DMS53 treated with DMSO at 0.1 percent for 48 hours (cell line): ENCODE measurements around the gene PLEKHG5.

ENCODE experiments used
- DNase-seq: peaks from one replicate; lab custom pipeline; 2025; ENCODE audit not compliant: unreplicated experiment; lab: John Stamatoyannopoulos, UW

PLEKHG5 gene

DNA sequence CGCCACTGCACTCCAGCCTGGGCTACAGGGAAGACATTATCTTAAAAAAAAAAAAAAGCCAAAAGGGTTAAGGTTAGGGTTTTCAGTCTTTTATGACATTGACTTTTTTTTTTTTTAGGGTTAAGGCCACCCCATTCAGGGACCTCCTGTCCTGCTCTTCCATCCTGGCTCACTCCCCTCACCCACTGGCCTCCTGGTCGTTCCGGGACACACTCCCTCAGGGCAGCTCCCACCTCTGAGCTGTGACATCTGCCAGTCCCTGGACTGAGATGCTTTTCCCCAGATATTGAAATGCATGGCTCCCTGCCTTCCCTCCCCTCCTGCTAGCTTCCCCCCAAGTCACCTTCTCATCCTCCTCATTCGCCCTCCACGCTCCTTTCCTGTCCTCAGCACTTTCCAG lies 9.6 kb downstream of the PLEKHG5 start:
- DNase-seq = no peak

DNA sequence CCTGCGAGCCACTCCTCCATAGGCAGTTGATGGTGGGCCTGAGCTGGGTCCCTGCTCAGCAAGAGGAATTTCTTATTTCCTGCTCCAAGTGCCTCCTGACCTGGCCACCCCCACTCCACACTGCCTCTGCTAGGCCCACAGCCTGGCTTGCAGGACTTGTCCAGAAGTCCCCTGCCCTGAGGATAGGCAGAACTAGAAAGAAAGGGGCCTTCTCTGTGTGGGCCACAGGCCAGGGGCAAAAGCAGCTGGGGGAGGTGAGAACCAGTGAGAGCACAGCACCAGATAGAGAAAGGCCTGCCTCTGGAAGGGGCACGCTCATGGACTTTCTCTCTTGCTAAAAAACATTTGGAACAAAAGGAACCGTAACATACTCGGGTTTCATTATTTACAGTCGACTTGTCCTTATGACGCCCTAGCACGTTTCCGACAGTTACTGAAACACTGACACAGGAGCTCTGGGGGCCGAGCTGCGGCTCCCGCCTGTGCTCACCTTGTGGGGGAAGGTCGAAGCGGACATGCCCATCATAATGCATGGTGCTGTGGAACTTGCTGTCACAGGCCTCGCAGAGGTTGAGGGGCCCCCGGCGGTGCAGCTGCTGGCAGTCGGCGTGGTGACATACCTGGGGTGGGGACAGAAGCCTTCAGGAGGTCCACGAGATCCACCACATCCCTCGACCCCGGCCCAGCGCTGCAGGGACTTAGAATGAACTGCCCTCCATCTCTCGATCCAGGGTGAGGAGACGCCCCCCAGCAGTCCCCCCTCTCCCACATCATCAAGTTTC lies 14.2 kb downstream of the PLEKHG5 start:
- no peak for DNase-seq

DNA sequence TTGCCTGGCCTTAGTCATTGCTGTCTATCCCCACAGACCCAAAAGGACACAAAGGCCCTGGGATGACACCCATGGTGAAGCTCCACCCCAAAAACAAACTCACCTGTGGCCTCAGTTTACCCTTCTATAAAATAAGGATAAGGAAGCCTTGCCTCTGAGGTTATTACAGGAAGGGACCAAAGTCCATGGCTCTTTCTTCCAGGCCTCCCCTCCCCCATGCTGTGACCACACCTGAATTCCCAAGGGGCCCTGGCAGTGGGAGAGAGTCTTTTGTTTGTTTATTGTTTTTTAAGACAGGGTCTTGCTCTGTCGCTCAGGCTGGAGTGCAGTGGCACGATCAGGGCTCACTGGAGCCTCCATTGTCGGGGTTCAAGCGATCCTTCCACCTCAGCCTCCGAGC lies 15.0 kb downstream of the PLEKHG5 start:
- no peak for DNase-seq

DNA sequence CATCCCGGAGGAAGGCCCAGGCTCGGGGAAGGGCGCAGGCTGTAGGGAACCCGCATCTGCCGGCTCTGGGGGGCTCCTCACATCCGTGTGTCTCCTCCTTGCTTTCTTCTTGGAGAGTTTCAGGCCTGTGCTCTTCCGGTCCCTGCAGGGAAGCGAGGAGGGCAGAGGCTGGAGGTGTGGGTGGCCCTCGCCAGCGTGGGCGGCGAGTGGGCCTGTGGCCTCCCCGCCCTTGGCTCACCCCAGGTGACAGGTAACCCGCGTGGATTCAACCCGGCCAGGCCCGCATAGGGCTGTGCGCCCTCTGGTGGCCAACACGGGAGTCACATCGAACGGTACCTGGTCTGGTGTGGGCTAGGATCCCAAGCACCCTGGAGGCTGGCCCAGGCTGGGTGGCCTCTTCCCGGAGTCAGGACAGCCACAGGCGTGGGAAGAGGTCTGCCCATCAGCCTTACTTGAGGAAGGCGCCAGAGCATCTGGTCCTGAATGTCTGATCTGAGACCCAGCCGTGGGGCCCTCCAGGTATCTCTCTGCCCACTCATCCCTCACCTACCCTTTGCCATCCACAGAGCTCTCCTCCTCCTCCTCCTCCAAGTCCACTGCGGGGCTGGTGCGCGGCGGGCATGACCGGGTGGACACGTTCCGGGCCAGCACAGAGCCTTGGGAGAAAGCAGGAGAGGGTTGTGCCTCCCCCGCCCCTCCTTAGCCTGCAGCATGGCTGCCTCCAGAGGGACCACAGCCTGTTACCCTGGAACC lies 15.9 kb downstream of the PLEKHG5 start:
- peak; percentile 53 for DNase-seq

DNA sequence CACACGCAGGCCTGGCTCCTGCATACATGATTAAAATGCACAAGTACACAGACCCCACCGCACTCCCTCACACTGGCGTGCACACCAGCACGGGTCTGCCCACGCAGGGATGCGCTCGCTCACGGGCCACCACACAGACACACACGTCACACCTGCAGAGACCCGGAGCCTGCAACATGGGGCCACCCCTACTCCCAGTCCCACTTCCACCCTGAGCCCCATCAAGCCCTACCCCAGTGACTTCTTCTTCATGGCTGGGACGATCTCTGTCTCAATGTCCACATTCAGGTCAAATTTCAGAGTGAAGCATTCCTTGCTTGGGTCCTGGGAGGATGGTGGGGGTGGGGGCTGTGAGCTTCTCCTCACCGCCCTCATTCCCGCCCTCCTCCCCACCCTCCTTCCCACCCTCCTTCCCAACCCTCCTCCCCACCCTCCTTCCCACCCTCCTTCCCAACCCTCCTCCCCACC lies 16.6 kb downstream of the PLEKHG5 start:
- peak; percentile 55 for DNase-seq

DNA sequence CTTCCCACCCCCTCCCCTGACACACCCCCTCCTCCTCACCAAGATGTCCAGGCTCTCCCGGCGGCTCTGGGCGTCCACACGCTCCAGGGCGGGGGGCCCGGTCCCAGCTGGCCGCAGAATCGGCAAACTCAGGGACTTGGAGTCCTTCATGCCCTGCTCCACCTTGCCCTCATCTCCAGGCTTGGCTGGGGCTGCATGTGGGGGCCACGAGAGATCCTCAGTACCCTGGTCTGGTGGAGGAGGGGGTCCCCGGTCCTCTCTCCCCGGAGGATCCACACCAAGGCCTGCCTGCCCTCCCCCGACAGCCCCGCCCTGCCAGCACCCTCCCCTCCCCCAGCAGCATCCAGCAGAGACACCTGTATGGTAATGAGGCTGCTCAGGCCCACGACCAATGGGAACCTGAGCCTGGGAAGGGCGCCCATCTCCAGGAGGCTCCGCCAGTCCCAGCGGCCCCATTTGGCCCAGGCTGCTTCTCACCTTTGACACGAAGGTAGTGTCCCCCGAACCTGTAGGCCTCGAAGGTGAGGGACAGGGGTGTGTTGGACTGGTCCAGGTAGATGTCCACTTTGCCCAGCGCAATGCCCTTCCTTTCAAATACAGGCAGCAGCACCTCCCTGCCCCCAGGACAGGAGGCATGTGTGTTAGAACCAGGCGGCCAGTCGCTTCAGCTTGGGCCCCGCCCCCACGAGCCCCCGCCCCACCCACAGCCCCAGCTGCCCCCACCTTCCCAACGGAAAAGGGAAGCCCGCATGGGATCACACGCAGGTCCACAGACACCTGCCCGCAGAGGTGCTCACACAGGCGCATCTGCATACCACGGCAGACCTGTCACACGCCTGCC lies 17.3 kb downstream of the PLEKHG5 start:
- peak; percentile 81 for DNase-seq

DNA sequence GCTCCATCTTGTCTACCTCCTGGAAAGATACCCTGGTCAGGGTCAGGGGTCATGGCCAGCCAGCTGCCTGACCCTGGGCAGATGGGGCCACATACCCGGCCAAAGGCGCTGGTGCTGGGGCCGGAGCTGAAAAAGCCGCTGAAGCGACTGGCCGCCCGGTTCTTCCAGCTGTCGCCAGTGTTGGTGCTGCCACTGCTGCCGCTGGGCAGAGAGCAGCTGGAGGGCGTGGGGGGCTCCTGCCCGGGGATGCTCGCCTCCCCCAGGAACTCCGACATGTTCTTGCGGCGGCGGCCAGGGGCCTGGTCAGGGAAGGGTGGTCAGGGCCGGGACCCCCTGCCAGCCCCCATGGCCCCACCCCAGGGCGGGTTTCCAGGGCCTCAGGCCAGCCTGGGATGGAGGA lies 18.3 kb downstream of the PLEKHG5 start:
- no peak for DNase-seq

DNA sequence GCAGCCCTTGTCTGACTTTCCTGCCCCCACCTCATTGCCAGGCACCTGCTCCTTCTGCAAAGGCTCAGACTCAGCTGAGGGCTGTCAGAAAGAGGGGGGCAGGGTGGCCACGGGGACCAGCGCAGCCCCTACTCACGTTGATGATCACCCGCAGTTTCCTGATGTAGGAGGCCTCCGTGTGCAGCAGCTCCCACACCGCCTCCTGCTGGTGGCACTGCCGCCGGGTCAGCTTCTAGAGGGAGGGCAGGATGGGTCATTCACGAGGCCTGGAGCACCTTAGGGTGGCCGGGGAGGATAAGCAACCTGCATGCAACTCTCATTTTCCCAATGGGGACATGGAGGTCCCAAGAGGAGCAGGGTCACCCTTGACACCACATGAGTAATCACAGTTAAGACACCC lies 19.1 kb downstream of the PLEKHG5 start:
- DNase-seq = no peak

DNA sequence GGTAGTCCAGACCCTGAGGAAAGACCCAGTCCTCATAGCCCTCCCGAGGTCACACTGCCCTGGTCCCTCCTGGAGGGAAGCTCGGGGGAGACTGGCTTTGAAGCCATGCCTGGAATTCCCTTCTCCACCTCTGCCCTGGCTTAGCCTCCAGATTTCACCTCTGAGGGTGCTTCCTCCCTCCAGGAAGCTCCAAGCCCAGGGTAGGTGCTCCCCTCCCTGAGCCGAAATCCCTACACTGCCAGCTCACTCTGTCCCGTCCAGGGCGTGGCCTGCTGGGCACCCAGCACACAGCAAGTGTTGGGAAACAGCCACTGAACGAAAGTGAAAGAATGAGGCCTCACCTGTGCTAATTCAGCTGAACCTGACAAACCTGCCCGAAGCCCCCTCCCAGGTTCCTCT lies 19.5 kb downstream of the PLEKHG5 start:
- DNase-seq = no peak

DNA sequence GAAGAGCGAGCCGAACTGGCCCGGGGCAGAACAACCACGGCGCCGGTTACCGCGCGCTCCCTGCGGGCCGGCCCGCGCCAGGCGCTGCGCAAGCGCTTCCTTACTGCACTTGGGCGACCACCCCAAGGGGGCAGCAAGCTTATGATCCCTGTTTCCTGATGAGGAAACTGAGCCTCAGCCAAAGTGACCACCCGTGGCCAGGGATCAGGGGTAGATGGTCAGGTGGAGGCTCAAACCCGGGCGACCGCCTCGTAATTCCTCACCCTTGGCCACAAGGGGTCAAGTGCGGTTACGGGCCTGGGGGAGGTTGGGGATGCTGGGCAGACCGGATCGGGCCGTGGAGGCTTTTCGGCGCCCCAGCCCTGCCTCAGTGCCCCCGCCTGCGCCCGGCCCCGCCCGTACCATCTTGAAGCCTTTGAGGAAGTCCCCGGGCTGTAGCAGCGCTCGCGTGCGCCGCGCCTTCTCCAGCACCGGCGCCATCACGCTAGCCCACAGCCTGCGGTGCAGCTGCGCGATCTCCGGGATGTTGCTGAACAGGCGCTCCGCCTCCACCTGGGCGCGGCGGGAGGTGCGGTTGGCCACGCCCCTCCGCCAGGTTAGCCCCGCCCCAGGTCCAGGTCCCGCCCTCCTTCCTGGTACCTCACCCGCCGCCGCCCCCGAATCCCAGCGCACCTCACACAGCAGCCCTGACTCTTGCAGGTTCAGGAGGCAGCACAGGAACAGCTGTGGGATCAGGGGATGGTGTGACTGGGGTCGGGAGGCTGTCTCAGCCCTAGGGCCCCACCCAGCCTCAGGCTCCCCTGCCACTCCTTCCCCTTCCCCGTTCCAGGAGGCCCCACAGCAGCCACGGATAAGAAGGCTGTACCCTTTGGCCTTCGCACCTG lies 20.1 kb downstream of the PLEKHG5 start:
- DNase-seq = no peak

DNA sequence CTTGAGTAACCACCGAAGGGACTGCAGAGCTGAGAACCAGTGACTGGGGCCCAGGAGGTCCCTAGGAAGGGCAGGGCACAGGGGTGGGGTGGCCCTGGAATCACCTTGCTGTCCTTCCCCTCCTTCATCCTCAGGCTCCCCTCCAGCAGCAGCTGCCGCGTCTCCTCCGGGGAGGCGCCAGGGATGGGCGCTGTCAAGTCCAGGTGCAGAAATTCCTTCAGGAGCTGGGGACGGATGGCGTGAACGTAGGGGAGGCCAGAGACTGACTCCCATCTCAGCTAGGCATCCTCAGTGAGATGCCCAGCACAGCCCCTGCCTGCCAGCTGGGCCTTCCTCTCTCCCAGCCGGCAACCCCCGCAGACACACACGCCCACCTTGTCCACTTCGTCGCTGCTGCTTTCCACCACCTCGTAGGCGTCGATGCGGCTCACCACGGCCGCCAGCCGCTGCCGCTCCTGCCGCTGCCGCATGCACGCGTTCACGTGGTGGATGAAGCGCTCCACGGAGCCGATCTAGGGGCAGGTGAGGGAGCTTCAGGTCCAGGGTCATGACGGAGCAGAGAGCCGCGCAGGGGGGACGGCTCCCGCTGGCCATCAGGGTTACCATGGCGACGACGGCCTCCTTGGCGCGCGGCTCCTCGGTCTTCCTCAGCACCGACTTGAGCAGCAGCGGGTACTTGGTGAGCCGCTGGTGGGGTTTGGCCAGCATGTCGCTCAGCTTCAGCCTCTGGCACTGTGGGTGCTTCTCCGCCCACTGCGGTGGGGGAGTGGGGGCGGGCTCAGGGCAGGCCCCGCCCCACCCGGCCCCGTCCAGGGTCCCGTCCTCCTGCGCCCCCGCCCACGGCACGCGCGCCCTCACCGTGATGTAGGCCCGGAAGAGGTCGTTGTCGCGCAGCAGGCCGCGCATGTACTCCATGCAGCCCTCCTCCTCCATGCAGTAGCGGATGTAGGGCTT lies 21.1 kb downstream of the PLEKHG5 start:
- DNase-seq = no peak

DNA sequence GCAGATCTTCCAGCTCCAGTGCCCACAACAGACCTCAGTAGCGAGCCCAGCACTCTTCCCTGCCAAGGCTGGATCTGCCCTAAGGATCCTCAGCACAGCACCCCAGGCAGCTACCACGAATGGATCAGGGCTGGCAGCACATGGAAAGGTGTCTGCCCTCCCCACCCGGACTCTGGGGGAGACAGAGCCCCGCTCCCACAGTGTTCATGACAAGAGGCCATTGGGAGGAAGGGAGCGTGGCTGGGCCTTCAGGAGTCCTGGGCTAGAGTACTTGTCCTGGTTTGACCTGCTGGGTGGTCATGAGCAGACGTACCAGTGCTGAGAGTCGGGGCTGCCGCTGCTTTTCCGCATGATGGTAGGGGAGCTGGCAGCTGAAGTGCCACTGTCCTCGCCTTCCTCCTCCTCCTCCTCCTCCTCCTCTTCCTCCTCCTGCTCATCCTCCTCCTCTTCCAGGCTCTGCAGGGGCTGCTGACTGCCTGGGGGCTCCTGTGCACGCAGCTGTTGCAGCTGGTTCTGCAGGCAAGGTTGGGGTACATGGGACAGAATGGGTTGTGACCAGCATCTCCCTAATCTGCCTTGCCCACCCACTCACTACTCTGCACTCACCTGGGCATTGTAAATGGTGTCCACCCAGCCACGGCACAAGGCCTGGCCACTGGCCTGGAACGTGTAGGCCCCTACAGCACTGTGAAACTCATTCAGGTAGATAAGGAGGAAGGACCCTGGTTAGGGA lies 22.6 kb downstream of the PLEKHG5 start:
- DNase-seq = no peak

DNA sequence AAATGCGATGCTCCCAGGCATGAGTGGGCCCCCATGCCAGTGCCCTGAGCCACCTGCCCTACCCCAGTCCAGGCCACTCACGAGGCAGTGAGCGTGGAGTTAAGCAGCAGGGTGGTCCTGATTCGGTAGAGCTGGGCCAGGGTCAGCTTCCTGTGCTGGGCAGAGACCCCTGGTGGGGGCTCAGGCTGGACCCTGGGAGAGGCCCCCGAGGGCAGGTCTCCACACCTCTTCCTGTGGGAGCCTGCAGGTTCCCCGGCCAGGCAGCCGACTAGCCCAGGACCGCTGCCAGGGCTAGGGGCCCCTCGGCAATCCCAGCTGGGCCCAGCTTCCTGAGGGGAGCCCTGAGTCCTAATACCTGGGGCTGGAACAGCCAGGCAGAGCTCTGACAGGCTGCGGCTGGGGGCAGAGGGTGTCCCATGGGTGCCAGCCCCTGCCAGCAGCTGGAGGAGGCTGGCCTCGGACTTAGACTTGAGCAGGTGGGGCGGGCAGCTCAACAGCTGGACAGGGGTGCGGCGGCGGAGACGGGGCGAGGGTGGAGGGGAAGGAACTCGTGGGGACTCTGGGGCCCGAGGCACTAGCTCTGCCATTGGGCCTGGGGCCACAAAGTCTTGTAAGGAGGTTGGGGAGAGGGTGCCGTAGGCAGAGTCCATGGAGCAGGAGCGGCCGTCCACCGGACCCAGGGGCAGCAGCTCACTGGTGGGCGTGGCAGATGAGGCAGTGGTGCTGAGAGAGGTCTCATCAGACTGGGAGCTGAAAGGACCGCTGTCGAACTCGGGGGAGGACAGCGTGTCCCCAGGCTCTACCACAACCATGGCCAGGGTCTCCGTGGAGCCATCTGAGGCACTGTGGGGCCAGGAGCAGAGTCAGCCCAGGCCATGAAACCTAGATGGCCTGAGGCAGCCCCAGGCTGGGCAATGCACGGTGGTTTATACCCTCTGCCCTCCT lies 23.5 kb downstream of the PLEKHG5 start:
- no peak for DNase-seq

DNA sequence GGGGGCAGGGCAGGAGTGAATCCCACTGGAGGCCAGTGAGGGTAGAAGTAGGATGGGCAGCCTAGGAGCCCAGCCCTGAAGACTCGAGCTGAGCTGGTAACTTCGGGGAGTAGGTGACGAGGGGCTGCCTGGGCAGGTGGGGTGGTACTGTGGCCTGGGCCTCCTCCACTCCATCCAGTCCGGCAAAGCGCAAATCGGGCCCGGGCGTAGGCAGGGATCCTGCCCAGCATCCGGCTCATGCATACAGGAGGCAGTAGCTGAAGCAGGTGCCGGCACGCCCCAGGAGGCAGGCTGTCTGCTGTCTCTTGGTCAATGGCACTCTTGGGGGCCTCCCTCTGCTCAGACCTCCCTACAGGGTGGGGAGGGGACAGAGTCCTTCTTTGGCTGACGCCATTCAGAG lies 24.2 kb downstream of the PLEKHG5 start:
- DNase-seq = no peak

DNA sequence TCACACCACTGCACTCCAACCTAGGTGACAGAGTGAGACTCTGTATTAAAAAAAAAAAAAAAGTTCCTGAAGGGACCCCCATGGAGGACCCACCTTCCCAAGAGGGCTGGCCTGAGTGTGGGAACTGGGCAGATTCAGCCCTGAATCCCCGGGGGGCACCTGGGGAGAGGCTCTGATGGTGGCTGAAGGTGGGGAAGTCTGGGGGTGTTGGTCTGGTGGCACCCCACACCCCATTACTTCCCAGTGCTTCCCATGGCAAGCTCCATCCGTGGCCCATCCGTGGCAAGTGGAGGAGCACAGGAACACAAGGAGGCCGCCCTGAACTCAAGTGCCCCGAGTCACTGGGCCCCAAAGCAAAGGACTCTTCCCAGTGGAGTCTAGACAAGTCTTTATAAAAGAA lies 24.7 kb downstream of the PLEKHG5 start:
- DNase-seq = no peak

DNA sequence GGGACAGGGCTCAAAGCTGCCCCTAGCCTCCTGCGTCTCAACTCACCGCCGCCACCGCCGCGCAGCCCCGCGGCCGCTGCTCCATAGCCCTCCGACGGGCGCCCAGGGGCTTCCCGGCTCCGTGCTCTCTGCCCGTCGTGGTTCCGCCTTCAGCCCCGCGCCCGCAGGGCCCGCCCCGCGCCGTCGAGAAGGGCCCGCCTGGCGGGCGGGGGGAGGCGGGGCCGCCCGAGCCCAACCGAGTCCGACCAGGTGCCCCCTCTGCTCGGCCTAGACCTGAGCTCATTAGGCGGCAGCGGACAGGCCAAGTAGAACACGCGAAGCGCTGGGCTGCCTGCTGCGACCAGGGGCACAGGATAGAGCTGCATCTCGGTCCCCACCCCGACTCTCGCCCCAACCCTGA lies 25.4 kb downstream of the PLEKHG5 start, which contains the start of gene TNFRSF25:
TNFRSF25 (minus strand) TSS at position 151 of the 400 bp plus-strand sequence; CDS start at position 85, 66 bp downstream.
- DNase-seq = peak; percentile 50

DNA sequence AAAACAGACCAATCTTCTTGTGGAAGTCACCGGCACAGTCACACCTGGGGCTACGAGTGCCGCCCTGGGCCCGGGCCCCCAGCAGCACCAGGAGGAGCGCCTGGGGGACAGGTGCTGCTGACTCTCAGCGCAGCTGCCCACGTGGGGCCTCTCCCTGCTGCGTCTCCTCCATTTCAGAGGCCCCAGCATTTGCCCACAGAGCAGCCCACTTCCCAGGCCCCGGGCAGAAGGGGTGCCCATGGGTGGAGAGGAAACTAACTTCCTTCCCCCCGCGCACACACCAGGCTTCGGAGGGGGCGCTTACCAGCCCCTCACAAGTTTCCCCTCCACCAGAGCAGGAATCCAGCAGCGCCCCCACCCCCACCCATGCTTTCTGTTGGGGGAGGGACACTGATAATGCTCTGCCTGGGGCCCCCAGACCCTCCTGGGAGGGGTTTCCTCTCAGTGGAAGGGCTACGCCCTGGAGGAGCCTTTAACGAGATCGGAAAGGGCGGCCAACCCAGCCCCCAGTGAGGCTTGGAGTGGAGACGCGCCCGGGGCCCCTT lies 25.9 kb downstream of the PLEKHG5 start:
- peak; percentile 25 for DNase-seq
